ENCODE measurements around the gene CHCHD4.

DNA sequence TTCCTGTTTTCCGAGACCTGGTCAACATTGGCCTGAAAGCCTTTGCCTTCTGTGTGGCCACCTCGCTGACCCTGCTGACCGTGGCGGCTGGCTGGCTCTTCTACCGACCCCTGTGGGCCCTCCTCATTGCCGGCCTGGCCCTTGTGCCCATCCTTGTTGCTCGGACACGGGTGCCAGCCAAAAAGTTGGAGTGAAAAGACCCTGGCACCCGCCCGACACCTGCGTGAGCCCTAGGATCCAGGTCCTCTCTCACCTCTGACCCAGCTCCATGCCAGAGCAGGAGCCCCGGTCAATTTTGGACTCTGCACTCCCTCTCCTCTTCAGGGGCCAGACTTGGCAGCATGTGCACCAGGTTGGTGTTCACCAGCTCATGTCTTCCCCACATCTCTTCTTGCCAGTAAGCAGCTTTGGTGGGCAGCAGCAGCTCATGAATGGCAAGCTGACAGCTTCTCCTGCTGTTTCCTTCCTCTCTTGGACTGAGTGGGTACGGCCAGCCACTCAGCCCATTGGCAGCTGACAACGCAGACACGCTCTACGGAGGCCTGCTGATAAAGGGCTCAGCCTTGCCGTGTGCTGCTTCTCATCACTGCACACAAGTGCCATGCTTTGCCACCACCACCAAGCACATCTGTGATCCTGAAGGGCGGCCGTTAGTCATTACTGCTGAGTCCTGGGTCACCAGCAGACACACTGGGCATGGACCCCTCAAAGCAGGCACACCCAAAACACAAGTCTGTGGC, 17.1 kb upstream of the CHCHD4 start:
- TF ChIP-seq EZH2 (IDR thresholded peaks at IDR 0.05) (no peak), CTCF (IDR thresholded peaks at IDR 0.05) (no peak), EZH2phosphoT487 (IDR thresholded peaks at IDR 0.05) (no peak)
